ENCODE data around the gene MATCAP1. TPM values are rescaled to one million over a fixed set of nuclear protein-coding genes. Genes with fewer than 3 reads are reported as not detected.

The MATCAP1 gene
- total RNA-seq, 2 experiments from 2014 or later: 21.9 to 24.0 TPM

- intact Hi-C loops (cut with micrococcal nuclease): no loop called here
- no peaks in the 10 kb centered on the region for H3K36me3 Mint-ChIP-seq (ENCODE audit: low read depth)
Measured at GRCh38 chr16:67186550-67186950, 2.8 kb upstream of the MATCAP1 start.

GRCh38 chr16:67185651-67186134 is 1.9 kb upstream of the MATCAP1 start:
- no peak for DNase-seq
- Mint-ChIP-seq H3K27ac (no peak overlapping the region), H3K36me3 (ENCODE audit: low read depth) (no peaks in the 10 kb centered on the region), H3K4me1 (ENCODE audit: low read depth) (peaks cover 10% of the 10 kb centered on the region), H3K9me3 (no peaks in the 10 kb centered on the region), H3K27me3 (ENCODE audit: low read depth) (peaks cover 6% of the 10 kb centered on the region), H3K4me3 (no peak overlapping the region)
- intact Hi-C loops (cut with micrococcal nuclease): loop anchor here (1.0 kb wide), 2 partner anchors 208 to 231 kb away; no protein-coding TSS in a partner anchor
- CTCF ChIA-PET: interaction anchor here (0.6 to 2.3 kb wide), 20 partner anchors 10 to 241 kb away, joined by 3 to 23 read pairs (median 6); partner anchors contain the start of genes CES3, ELMO3, FBXL8 and FHOD1

More at GRCh38 chr16:67186550-67186950, 2.8 kb upstream of the MATCAP1 start:
- Mint-ChIP-seq H3K27ac (no peak overlapping the region), H3K9me3 (no peaks in the 10 kb centered on the region), H3K4me3 (no peak overlapping the region), H3K27me3 (ENCODE audit: low read depth) (peaks cover 6% of the 10 kb centered on the region), H3K4me1 (ENCODE audit: low read depth) (peaks cover 14% of the 10 kb centered on the region)
- CTCF ChIA-PET: no interaction called here
- no peak for DNase-seq

GRCh38 chr16:67184995-67185650 is 1.4 kb upstream of the MATCAP1 start:
- H3K4me3 Mint-ChIP-seq: peak overlapping the region; percentile 69

GRCh38 chr16:67184453-67184994 is 761 bp upstream of the MATCAP1 start:
- no peak for DNase-seq
- CTCF ChIA-PET: interaction anchor here (0.7 to 2.3 kb wide), 23 partner anchors 9 to 237 kb away, joined by 3 to 23 read pairs (median 6); partner anchors contain the start of genes ELMO3, FBXL8, FHOD1 and HSF4
- Mint-ChIP-seq H3K36me3 (ENCODE audit: low read depth) (no peaks in the 10 kb centered on the region), H3K27me3 (ENCODE audit: low read depth) (peaks cover 10% of the 10 kb centered on the region), H3K27ac (no peak overlapping the region), H3K9me3 (no peaks in the 10 kb centered on the region), H3K4me3 (peak overlapping the region; percentile 50), H3K4me1 (ENCODE audit: low read depth) (peaks cover 10% of the 10 kb centered on the region)
- intact Hi-C loops (cut with micrococcal nuclease): no loop called here

More at GRCh38 chr16:67184995-67185650, 1.4 kb upstream of the MATCAP1 start:
- CTCF ChIA-PET: interaction anchor here (0.6 to 2.3 kb wide), 25 partner anchors 9 to 241 kb away, joined by 3 to 23 read pairs (median 5); partner anchors contain the start of genes CES3, ELMO3, FBXL8 and FHOD1
- H3K9me3 Mint-ChIP-seq: no peaks in the 10 kb centered on the region
- intact Hi-C loops (cut with micrococcal nuclease): loop anchor here (1.0 kb wide), 2 partner anchors 208 to 231 kb away; no protein-coding TSS in a partner anchor
- H3K4me1 Mint-ChIP-seq (ENCODE audit: low read depth): peaks cover 10% of the 10 kb centered on the region
- DNase-seq: peak; percentile 88
- peaks cover 6% of the 10 kb centered on the region for H3K27me3 Mint-ChIP-seq (ENCODE audit: low read depth)
- no peak overlapping the region for H3K27ac Mint-ChIP-seq
- H3K36me3 Mint-ChIP-seq (ENCODE audit: low read depth): no peaks in the 10 kb centered on the region

GRCh38 chr16:67183284-67183626 is 508 bp downstream of the MATCAP1 start:
- CTCF ChIA-PET: interaction anchor here (1.1 to 1.6 kb wide), 4 partner anchors 28 to 224 kb away, joined by 3 to 5 read pairs (median 3); partner anchors contain the start of gene FHOD1
- no peak overlapping the region for H3K27ac Mint-ChIP-seq
- intact Hi-C loops (cut with micrococcal nuclease): loop anchor here (1.0 to 2.0 kb wide), 9 partner anchors 9 to 624 kb away; partner anchors contain the start of genes E2F4, RANBP10, TMEM208 and TSNAXIP1

GRCh38 chr16:67182288-67182687 is 1.5 kb downstream of the MATCAP1 start:
- H3K27ac Mint-ChIP-seq: no peak overlapping the region
- peaks cover 26% of the 10 kb centered on the region for H3K27me3 Mint-ChIP-seq (ENCODE audit: low read depth)
- DNase-seq: no peak
- H3K9me3 Mint-ChIP-seq: no peaks in the 10 kb centered on the region
- H3K36me3 Mint-ChIP-seq (ENCODE audit: low read depth): no peaks in the 10 kb centered on the region
- H3K4me1 Mint-ChIP-seq (ENCODE audit: low read depth): peaks cover 20% of the 10 kb centered on the region
- no peak overlapping the region for H3K4me3 Mint-ChIP-seq
- CTCF ChIA-PET: interaction anchor here (1.0 to 1.6 kb wide), 4 partner anchors 27 to 166 kb away, joined by 3 to 5 read pairs (median 4); partner anchors contain the start of gene FHOD1
- intact Hi-C loops (cut with micrococcal nuclease): loop anchor here (2.0 kb wide), 4 partner anchors 45 to 625 kb away; partner anchors contain the start of genes RANBP10, TMEM208 and TSNAXIP1

More at GRCh38 chr16:67183284-67183626, 508 bp downstream of the MATCAP1 start:
- H3K9me3 Mint-ChIP-seq: no peaks in the 10 kb centered on the region
- no peak for DNase-seq
- no peak overlapping the region for H3K4me3 Mint-ChIP-seq
- H3K27me3 Mint-ChIP-seq (ENCODE audit: low read depth): peaks cover 20% of the 10 kb centered on the region
- no peaks in the 10 kb centered on the region for H3K36me3 Mint-ChIP-seq (ENCODE audit: low read depth)
- H3K4me1 Mint-ChIP-seq (ENCODE audit: low read depth): peaks cover 16% of the 10 kb centered on the region

GRCh38 chr16:67181346-67181745 is 2.4 kb downstream of the MATCAP1 start:
- H3K27me3 Mint-ChIP-seq (ENCODE audit: low read depth): peaks cover 32% of the 10 kb centered on the region
- H3K4me3 Mint-ChIP-seq: no peak overlapping the region
- H3K9me3 Mint-ChIP-seq: no peaks in the 10 kb centered on the region
- DNase-seq: no peak
- no peaks in the 10 kb centered on the region for H3K36me3 Mint-ChIP-seq (ENCODE audit: low read depth)
- H3K4me1 Mint-ChIP-seq (ENCODE audit: low read depth): peaks cover 20% of the 10 kb centered on the region
- CTCF ChIA-PET: no interaction called here
- H3K27ac Mint-ChIP-seq: no peak overlapping the region
- intact Hi-C loops (cut with micrococcal nuclease): no loop called here

GRCh38 chr16:67180166-67180565 is 3.6 kb downstream of the MATCAP1 start:
- Mint-ChIP-seq H3K36me3 (ENCODE audit: low read depth) (no peaks in the 10 kb centered on the region), H3K4me3 (no peak overlapping the region), H3K27me3 (ENCODE audit: low read depth) (peaks cover 39% of the 10 kb centered on the region), H3K4me1 (ENCODE audit: low read depth) (peaks cover 13% of the 10 kb centered on the region), H3K9me3 (no peaks in the 10 kb centered on the region), H3K27ac (no peak overlapping the region)
- CTCF ChIA-PET: interaction anchor here (1.6 kb wide), 1 partner anchor 17 kb away, joined by 6 read pairs; no protein-coding TSS in a partner anchor
- DNase-seq: no peak
- intact Hi-C loops (cut with micrococcal nuclease): no loop called here

GRCh38 chr16:67179421-67180080 is 4.2 kb downstream of the MATCAP1 start:
- CTCF ChIA-PET: interaction anchor here (0.7 to 1.6 kb wide), 2 partner anchors 11 to 17 kb away, joined by 3 to 6 read pairs; no protein-coding TSS in a partner anchor
- peaks cover 40% of the 10 kb centered on the region for H3K27me3 Mint-ChIP-seq (ENCODE audit: low read depth)
- intact Hi-C loops (cut with micrococcal nuclease): no loop called here
- H3K4me3 Mint-ChIP-seq: no peak overlapping the region
- H3K27ac Mint-ChIP-seq: no peak overlapping the region
- H3K36me3 Mint-ChIP-seq (ENCODE audit: low read depth): no peaks in the 10 kb centered on the region
- peaks cover 10% of the 10 kb centered on the region for H3K4me1 Mint-ChIP-seq (ENCODE audit: low read depth)
- DNase-seq: no peak
- no peaks in the 10 kb centered on the region for H3K9me3 Mint-ChIP-seq

GRCh38 chr16:67177743-67178699 is 5.7 kb downstream of the MATCAP1 start:
- DNase-seq: peak; percentile 54
- Mint-ChIP-seq H3K27me3 (ENCODE audit: low read depth) (peaks cover 51% of the 10 kb centered on the region), H3K27ac (no peak overlapping the region), H3K4me3 (peak overlapping the region; percentile 49), H3K4me1 (ENCODE audit: low read depth) (peaks cover 21% of the 10 kb centered on the region), H3K9me3 (no peaks in the 10 kb centered on the region), H3K36me3 (ENCODE audit: low read depth) (no peaks in the 10 kb centered on the region)
- CTCF ChIA-PET: interaction anchor here (1.0 to 1.7 kb wide), 3 partner anchors 15 to 160 kb away, joined by 3 to 7 read pairs (median 6); no protein-coding TSS in a partner anchor
- intact Hi-C loops (cut with micrococcal nuclease): no loop called here

- Mint-ChIP-seq H3K36me3 (ENCODE audit: low read depth) (no peaks in the 10 kb centered on the region), H3K27me3 (ENCODE audit: low read depth) (peaks cover 57% of the 10 kb centered on the region), H3K4me1 (ENCODE audit: low read depth) (peaks cover 21% of the 10 kb centered on the region), H3K27ac (no peak overlapping the region), H3K4me3 (no peak overlapping the region), H3K9me3 (no peaks in the 10 kb centered on the region)
- intact Hi-C loops (cut with micrococcal nuclease): no loop called here
- CTCF ChIA-PET: interaction anchor here (0.6 to 2.5 kb wide), 4 partner anchors 8 to 107 kb away, joined by 3 to 15 read pairs (median 6); partner anchors contain the start of gene FHOD1
- DNase-seq: no peak
Measured at GRCh38 chr16:67176662-67177061, 7.1 kb downstream of the MATCAP1 start.
